Measurements from ENCODE around the gene PSMD11. TPM values are rescaled to one million over a fixed set of nuclear protein-coding genes. Genes with fewer than 3 reads are reported as not detected.

Gene PSMD11
- total RNA-seq, 1 experiment from 2014 or later = 169 TPM

GRCh38 chr17:32493571-32493970, 49.3 kb downstream of the PSMD11 start:
- Histone ChIP-seq H3K4me2 (ENCODE audit: insufficient read depth, insufficient read length, low read length) (no peak overlapping the region), H3K4ac (ENCODE audit: low read depth, low read length) (no peak overlapping the region), H3K23me2 (ENCODE audit: insufficient read length, low read depth, low read length, poor library complexity, severe bottlenecking) (no peaks in the 10 kb centered on the region), H3K9me3 (ENCODE audit: control insufficient read depth, low read depth, low read length) (no peaks in the 10 kb centered on the region), H4K20me1 (ENCODE audit: control insufficient read depth, insufficient read depth, insufficient read length) (no peaks in the 10 kb centered on the region), H2BK20ac (ENCODE audit: low read depth, low read length, poor library complexity, severe bottlenecking) (no peak overlapping the region), H3K9ac (ENCODE audit: extremely low read depth, insufficient read length, low read length) (no peak overlapping the region), H2AK5ac (ENCODE audit: insufficient read length, low read length) (no peak overlapping the region), H2BK12ac (ENCODE audit: insufficient read length, low read depth, low read length) (no peak overlapping the region), H4K5ac (ENCODE audit: insufficient read length, low read depth, low read length) (no peak overlapping the region), H3K18ac (ENCODE audit: insufficient read length, low read depth, low read length) (no peak overlapping the region), H3K79me1 (ENCODE audit: insufficient read depth, low read depth, low read length, poor library complexity, severe bottlenecking) (no peaks in the 10 kb centered on the region), H3K23ac (ENCODE audit: insufficient read length, low read depth, low read length) (no peak overlapping the region), H4K91ac (ENCODE audit: insufficient read length, low read depth, low read length) (no peak overlapping the region), H3K27me3 (ENCODE audit: insufficient read depth, low read length) (no peaks in the 10 kb centered on the region), H3K79me2 (ENCODE audit: insufficient read depth, low read length) (no peaks in the 10 kb centered on the region), H3K56ac (ENCODE audit: insufficient read length, low read depth, low read length) (no peak overlapping the region), H2AFZ (ENCODE audit: low read length) (no peak overlapping the region), H3K4me1 (ENCODE audit: insufficient read depth, low read length) (no peaks in the 10 kb centered on the region), H3K27ac (ENCODE audit: insufficient read length, low read depth, low read length) (no peak overlapping the region), H2BK5ac (ENCODE audit: insufficient read length, low read length) (no peak overlapping the region), H3K14ac (ENCODE audit: insufficient read depth, low read length) (no peak overlapping the region), H4K8ac (replicated peaks; ENCODE audit: insufficient read length, low read depth, low read length) (no peak overlapping the region), H3T11ph (ENCODE audit: low read length) (no peak overlapping the region), H2BK120ac (ENCODE audit: low read depth, low read length, poor library complexity, severe bottlenecking) (no peak overlapping the region), H2BK15ac (ENCODE audit: low read depth, low read length) (no peak overlapping the region)
- H3K9me3 Mint-ChIP-seq = no peaks in the 10 kb centered on the region
- no CpG with 5 or more reads among the region's 15 CpGs for WGBS (ENCODE audit: extremely low coverage, insufficient read length, low lambda C conversion rate)
- H3K4me1 Mint-ChIP-seq = peaks cover 41 to 51% of the 10 kb centered on the region in 2 experiments
- H3K36me3 Mint-ChIP-seq (ENCODE audit: insufficient read depth in 1 of 3, low read depth in 3 of 3) = peaks cover 9 to 18% (median 17%) of the 10 kb centered on the region in 3 experiments; a peak in 6 of 7 replicates
- no peak overlapping the region; a peak in 1 of 7 replicates for H3K27ac Mint-ChIP-seq
- TF ChIP-seq CTCF (conservative IDR thresholded peaks at IDR 0.05) = no peak
- H3K27me3 Mint-ChIP-seq (ENCODE audit: low read depth) = no peaks in the 10 kb centered on the region; the same call in 1 of the 2 replicates
- no peak for DNase-seq
- H3K4me3 Mint-ChIP-seq = no peak overlapping the region
